A549 (cell line): ENCODE results near the gene QSOX1. TPM values are rescaled to one million over a fixed set of nuclear protein-coding genes. Genes with fewer than 3 reads are reported as not detected.

Source experiments
- ATAC-seq, 2 experiments: fragments of 200-7000 bp in 1 of 2; fragments of >200 bp in 1 of 2; cut with Nextera tagmentation in 1 of 2; cut with Tn5 transposase in 1 of 2; 3 replicates each; pipeline versions ENCODE4 v1.8.0 to v1.9.1; 2018 to 2020; ENCODE audit warnings: mild to moderate bottlenecking in 1 of 2, moderate library complexity in 1 of 2
- CTCF ChIA-PET: fragments of 300-600 bp; sonication (Branson Sonifier 250); formaldehyde crosslinking; extraction: SDS; loops from one replicate; lab custom pipeline; 2021; ENCODE audit warnings: antibody characterized with exemption, inconsistent platforms; lab: Yijun Ruan, JAX
- POLR2A ChIA-PET: fragments of 350-600 bp; formaldehyde crosslinking; extraction: SDS; loops from one replicate; lab custom pipeline; 2021; ENCODE audit warnings: antibody characterized with exemption, inconsistent platforms; lab: Yijun Ruan, JAX
- DNase-seq, 2 experiments: peaks; one replicate each; pipeline versions ENCODE4 v3.0.0 to v3.0.0-alpha.2; 2011 to 2016; ENCODE audit warnings: low read depth in 1 of 2, low spot score in 1 of 2
- FAIRE-seq: peaks from 2 replicates; lab custom pipeline; 2011; peaks lifted over from hg19 to GRCh38; lab: Jason Lieb, UNC
- H3K27ac ChIP-seq, 2 experiments: fragments of >200 bp; sonication (Bioruptor Twin); formaldehyde crosslinking; 3 replicates each; pipeline ENCODE4 v1.5.1; 2016 to 2017
- H3K4me1 ChIP-seq: fragments of >200 bp; sonication (Bioruptor Twin); formaldehyde crosslinking; 3 replicates; pipeline ENCODE4 v1.6.1; 2016
- H3K4me2 ChIP-seq: fragments of >200 bp; sonication (Bioruptor Twin); formaldehyde crosslinking; 3 replicates; pipeline ENCODE4 v1.6.1; 2016
- H3K4me3 ChIP-seq: fragments of >200 bp; sonication (Bioruptor Twin); formaldehyde crosslinking; 3 replicates; pipeline ENCODE4 v1.5.1; 2016
- H3K9me3 ChIP-seq: fragments of >200 bp; sonication (Bioruptor Twin); formaldehyde crosslinking; 3 replicates; pipeline ENCODE4 v1.6.1; 2016
- BHLHE40 ChIP-seq: IDR thresholded peaks from 2 replicates; pipeline ENCODE4 v1.6.1; 2012; ENCODE audit warnings: low read depth, low read length, inconsistent platforms
- ESRRA ChIP-seq: fragments of 150-350 bp; IDR thresholded peaks from 2 replicates; pipeline ENCODE4 v1.6.1; 2014; ENCODE audit warnings: mild to moderate bottlenecking, low read length, borderline replicate concordance
- FOSB ChIP-seq: fragments of 250-450 bp; sonication (Bioruptor Pico); IDR thresholded peaks from 2 replicates; pipeline ENCODE4 v1.5.0; 2020; ENCODE audit warnings: mild to moderate bottlenecking, moderate library complexity
- HEYL ChIP-seq: fragments of 250-450 bp; sonication (Bioruptor Pico); IDR thresholded peaks from 2 replicates; pipeline ENCODE4 v1.8.0; 2021; ENCODE audit warnings: mild to moderate bottlenecking, moderate library complexity
- KDM5A ChIP-seq: fragments of 200-600 bp; sonication (generic); IDR thresholded peaks from 2 replicates; pipeline ENCODE4 v1.6.1; 2016; ENCODE audit warnings: antibody characterized with exemption, mild to moderate bottlenecking
- MAFK ChIP-seq: fragments of 450-650 bp; IDR thresholded peaks from 2 replicates; pipeline ENCODE4 v1.6.1; 2014; ENCODE audit not compliant: partially characterized antibody
- PHF8 ChIP-seq: fragments of 200-600 bp; sonication (generic); IDR thresholded peaks from 2 replicates; pipeline ENCODE4 v1.6.1; 2016; ENCODE audit warnings: low read depth, mild to moderate bottlenecking, antibody characterized with exemption, moderate library complexity, borderline replicate concordance
- RAD21 ChIP-seq, 2 experiments: fragments of >200 bp in 1 of 2; sonication (Bioruptor Twin) in 1 of 2; formaldehyde crosslinking in 1 of 2; IDR thresholded peaks in 1 of 2; conservative IDR thresholded peaks in 1 of 2; 2 replicates in 1 of 2; 3 replicates in 1 of 2; pipeline ENCODE4 v1.6.1; 2012 to 2018; ENCODE audit warnings: inconsistent platforms in 1 of 2
- RNF2 ChIP-seq: fragments of 200-600 bp; sonication (generic); IDR thresholded peaks from 2 replicates; pipeline ENCODE4 v1.6.1; 2016; ENCODE audit warnings: low read depth, mild to moderate bottlenecking, antibody characterized with exemption, moderate library complexity, borderline replicate concordance
- SMC3 ChIP-seq: fragments of >200 bp; sonication (Bioruptor Twin); formaldehyde crosslinking; IDR thresholded peaks from 3 replicates; pipeline ENCODE4 v1.6.1; 2018; ENCODE audit warnings: inconsistent platforms
- SREBF2 ChIP-seq: fragments of 450-650 bp; IDR thresholded peaks from 2 replicates; pipeline ENCODE4 v1.6.1; 2014; ENCODE audit warnings: mild to moderate bottlenecking, moderate library complexity
- ZC3H11A ChIP-seq: fragments of 450-650 bp; IDR thresholded peaks from 2 replicates; pipeline ENCODE4 v1.6.1; 2014; ENCODE audit warnings: antibody characterized with exemption, mild to moderate bottlenecking
- WGBS: methylation state at CpG from one replicate; pipeline ENCODE4 v1.1.6; 2017; ENCODE audit errors: missing lambda C conversion rate; 5-methylcytosine and 5-hydroxymethylcytosine counted together
- polyA plus RNA-seq, 4 experiments: library from polyadenylated mRNA; depleted of rRNA in 3 of 4; stranded (reverse); fragments of >200 nt; fragmentation: RNase III in 1 of 4; extraction: RNeasy Plus Mini Kit Qiagen cat#74134 plus additional on column Dnase treatment in 1 of 4; gene quantifications; 2 replicates in 3 of 4; 3 replicates in 1 of 4; pipeline ENCODE4 v1.2.3, GENCODE V29; 2011 to 2017
- TF ChIP-seq, protein P1 (sequence below): fragments of >200 bp; sonication (Bioruptor Twin); formaldehyde crosslinking; IDR thresholded peaks from 3 replicates; pipeline ENCODE4 v1.5.1; 2016
- TF ChIP-seq, protein P2 (sequence below): IDR thresholded peaks from 2 replicates; pipeline ENCODE4 v1.6.1; 2012
- TF ChIP-seq, protein P3 (sequence below): fragments of 250-450 bp; sonication (Bioruptor Pico); IDR thresholded peaks from 2 replicates; pipeline ENCODE4 v1.5.0; 2021; ENCODE audit warnings: mild to moderate bottlenecking, moderate library complexity, borderline replicate concordance
- TF ChIP-seq, protein P4 (sequence below): IDR thresholded peaks from 2 replicates; pipeline ENCODE4 v1.6.1; 2012; ENCODE audit warnings: low read depth, borderline replicate concordance
- TF ChIP-seq, protein P5 (sequence below): fragments of 150-350 bp; IDR thresholded peaks from 2 replicates; pipeline ENCODE4 v1.6.1; 2014; ENCODE audit warnings: low read depth, mild to moderate bottlenecking, low read length

The QSOX1 gene
- polyA plus RNA-seq, 2 of the 4 experiments (the other 2 are of a cell fraction), result 43.8 to 60.2 TPM

DNA sequence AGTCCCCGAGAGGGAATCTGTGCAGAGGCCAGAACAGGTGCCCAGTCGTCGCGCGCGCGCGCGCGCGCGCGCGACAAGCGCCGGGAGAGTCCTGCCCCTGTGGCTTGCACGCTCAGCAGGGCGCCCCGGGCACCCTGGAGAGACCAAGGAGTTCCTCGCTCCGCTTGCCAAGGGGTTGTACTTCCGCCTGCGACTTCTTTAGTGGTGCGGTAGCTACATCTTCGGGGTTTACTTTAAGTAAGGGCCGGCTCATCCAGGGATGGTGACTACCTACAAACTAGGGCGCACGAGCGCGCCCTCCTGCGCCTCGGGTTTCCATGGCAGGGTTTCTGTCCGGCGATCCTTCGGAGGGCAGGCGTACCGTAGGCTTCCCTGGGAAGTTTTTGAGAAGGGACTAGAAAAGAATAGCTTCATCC lies 76.8 kb downstream of the QSOX1 start (continued):
- no peak for TF ChIP-seq KDM5A
- no peak for TF ChIP-seq ZC3H11A
- TF ChIP-seq RAD21 (conservative IDR thresholded peaks at IDR 0.05 in 1 of 2, IDR thresholded peaks at IDR 0.05 in 1 of 2), result peak; percentile 28; a peak in 2 of 5 replicates
- TF ChIP-seq, protein P1, sequence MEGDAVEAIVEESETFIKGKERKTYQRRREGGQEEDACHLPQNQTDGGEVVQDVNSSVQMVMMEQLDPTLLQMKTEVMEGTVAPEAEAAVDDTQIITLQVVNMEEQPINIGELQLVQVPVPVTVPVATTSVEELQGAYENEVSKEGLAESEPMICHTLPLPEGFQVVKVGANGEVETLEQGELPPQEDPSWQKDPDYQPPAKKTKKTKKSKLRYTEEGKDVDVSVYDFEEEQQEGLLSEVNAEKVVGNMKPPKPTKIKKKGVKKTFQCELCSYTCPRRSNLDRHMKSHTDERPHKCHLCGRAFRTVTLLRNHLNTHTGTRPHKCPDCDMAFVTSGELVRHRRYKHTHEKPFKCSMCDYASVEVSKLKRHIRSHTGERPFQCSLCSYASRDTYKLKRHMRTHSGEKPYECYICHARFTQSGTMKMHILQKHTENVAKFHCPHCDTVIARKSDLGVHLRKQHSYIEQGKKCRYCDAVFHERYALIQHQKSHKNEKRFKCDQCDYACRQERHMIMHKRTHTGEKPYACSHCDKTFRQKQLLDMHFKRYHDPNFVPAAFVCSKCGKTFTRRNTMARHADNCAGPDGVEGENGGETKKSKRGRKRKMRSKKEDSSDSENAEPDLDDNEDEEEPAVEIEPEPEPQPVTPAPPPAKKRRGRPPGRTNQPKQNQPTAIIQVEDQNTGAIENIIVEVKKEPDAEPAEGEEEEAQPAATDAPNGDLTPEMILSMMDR, result peak; percentile 46
- TF ChIP-seq, protein P2, sequence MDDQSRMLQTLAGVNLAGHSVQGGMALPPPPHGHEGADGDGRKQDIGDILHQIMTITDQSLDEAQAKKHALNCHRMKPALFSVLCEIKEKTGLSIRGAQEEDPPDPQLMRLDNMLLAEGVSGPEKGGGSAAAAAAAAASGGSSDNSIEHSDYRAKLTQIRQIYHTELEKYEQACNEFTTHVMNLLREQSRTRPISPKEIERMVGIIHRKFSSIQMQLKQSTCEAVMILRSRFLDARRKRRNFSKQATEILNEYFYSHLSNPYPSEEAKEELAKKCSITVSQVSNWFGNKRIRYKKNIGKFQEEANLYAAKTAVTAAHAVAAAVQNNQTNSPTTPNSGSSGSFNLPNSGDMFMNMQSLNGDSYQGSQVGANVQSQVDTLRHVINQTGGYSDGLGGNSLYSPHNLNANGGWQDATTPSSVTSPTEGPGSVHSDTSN, result no peak
- no peak for TF ChIP-seq MAFK
- TF ChIP-seq SMC3, result peak; percentile 48; the same call in 1 of the 3 replicates
- TF ChIP-seq FOSB, result no peak

DNA sequence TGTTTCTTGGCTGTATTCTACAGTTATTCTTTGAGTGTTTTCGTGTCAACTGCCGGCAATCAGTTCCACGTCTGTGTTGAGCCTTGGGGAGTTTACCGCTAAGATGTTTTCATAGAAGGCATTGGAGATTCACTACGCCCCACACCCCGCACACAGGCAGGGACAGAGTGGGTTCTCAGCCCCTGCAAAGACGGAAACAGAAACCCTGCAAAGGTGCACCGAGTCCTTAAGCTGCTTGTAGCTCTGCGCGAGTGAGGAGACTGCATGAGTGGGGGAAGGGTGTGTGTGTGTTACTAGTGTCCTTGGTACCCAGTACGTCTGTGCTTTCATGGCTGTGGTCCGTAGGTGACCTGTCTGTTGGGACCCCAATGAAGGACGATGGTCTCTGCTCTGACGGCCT lies 77.3 kb downstream of the QSOX1 start:
- H3K27ac ChIP-seq, result peak overlapping the region in 1 of 2 experiments; percentile 87; a peak in 3 of 6 replicates
- WGBS, result 30% methylated on average over 14 of the region's 14 CpGs
- H3K9me3 ChIP-seq, result no peaks in the 10 kb centered on the region
- peaks cover 4% of the 10 kb centered on the region; the same call in 2 of the 3 replicates for H3K4me1 ChIP-seq
- TF ChIP-seq ESRRA (no peak), PHF8 (no peak), SREBF2 (no peak), RNF2 (no peak), BHLHE40 (no peak), MAFK (no peak), HEYL (CRISPR knock-in tag) (no peak)
- TF ChIP-seq, protein P3, sequence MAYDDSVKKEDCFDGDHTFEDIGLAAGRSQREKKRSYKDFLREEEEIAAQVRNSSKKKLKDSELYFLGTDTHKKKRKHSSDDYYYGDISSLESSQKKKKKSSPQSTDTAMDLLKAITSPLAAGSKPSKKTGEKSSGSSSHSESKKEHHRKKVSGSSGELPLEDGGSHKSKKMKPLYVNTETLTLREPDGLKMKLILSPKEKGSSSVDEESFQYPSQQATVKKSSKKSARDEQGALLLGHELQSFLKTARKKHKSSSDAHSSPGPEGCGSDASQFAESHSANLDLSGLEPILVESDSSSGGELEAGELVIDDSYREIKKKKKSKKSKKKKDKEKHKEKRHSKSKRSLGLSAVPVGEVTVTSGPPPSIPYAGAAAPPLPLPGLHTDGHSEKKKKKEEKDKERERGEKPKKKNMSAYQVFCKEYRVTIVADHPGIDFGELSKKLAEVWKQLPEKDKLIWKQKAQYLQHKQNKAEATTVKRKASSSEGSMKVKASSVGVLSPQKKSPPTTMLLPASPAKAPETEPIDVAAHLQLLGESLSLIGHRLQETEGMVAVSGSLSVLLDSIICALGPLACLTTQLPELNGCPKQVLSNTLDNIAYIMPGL (CRISPR knock-in tag), result no peak
- TF ChIP-seq, protein P2, result no peak
- TF ChIP-seq, protein P4, sequence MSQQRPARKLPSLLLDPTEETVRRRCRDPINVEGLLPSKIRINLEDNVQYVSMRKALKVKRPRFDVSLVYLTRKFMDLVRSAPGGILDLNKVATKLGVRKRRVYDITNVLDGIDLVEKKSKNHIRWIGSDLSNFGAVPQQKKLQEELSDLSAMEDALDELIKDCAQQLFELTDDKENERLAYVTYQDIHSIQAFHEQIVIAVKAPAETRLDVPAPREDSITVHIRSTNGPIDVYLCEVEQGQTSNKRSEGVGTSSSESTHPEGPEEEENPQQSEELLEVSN, result no peak
- TF ChIP-seq, protein P5, sequence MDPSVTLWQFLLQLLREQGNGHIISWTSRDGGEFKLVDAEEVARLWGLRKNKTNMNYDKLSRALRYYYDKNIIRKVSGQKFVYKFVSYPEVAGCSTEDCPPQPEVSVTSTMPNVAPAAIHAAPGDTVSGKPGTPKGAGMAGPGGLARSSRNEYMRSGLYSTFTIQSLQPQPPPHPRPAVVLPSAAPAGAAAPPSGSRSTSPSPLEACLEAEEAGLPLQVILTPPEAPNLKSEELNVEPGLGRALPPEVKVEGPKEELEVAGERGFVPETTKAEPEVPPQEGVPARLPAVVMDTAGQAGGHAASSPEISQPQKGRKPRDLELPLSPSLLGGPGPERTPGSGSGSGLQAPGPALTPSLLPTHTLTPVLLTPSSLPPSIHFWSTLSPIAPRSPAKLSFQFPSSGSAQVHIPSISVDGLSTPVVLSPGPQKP, result no peak
- FAIRE-seq, result no peak
- no peak for DNase-seq
- ChIA-PET POLR2A (interaction anchor here (0.8 kb wide), 1 partner anchor 124 kb away, joined by 3 read pairs; no protein-coding TSS in a partner anchor), CTCF (interaction anchor here (0.9 to 5.8 kb wide), 20 partner anchors 9 to 364 kb away, joined by 3 to 40 read pairs (median 4); partner anchors contain the start of gene TOR1AIP1)
- no peak; a peak in 2 of 6 replicates for ATAC-seq
- peak overlapping the region; percentile 70 for H3K4me3 ChIP-seq
- peak overlapping the region; percentile 97 for H3K4me2 ChIP-seq
